ENCODE data around the gene ETV7. TPM values are rescaled to one million over a fixed set of nuclear protein-coding genes. Genes with fewer than 3 reads are reported as not detected.

The ETV7 gene
- polyA plus RNA-seq, 1 of the 3 experiments (the other 2 are of a cell fraction), result 0.39 TPM

- no peak overlapping the region for H3K4me3 ChIP-seq (ENCODE audit: low read depth in 2 of 2, low read length in 1 of 2)
- H3K27ac ChIP-seq (ENCODE audit: low read depth in 2 of 2, low read length in 1 of 2), result no peak overlapping the region
- peaks cover 0 to 6% of the 10 kb centered on the region in 2 experiments; a peak in 1 of 4 replicates for H3K4me1 ChIP-seq (ENCODE audit: control insufficient read depth in 1 of 2, insufficient read depth in 2 of 2, low read depth in 1 of 2, low read length in 1 of 2)
- H3K9me2 ChIP-seq, result no peaks in the 10 kb centered on the region
- H3K27me3 ChIP-seq (ENCODE audit: insufficient read depth), result peaks cover 12% of the 10 kb centered on the region; the same call in 1 of the 2 replicates
- H3K36me3 ChIP-seq (replicated peaks in 1 of 2; ENCODE audit: control insufficient read depth in 1 of 2, insufficient read depth in 2 of 2, low read length in 1 of 2), result no peaks in the 10 kb centered on the region
- H4K20me1 ChIP-seq (ENCODE audit: insufficient read depth), result no peaks in the 10 kb centered on the region
- H3K9ac ChIP-seq, result no peak overlapping the region
- POLR2A ChIA-PET, result no interaction called here
- WGBS (ENCODE audit: low lambda C conversion rate), result 78% methylated on average over 5 of the region's 5 CpGs
- TF ChIP-seq MEF2A (IDR thresholded peaks at IDR 0.05; ENCODE audit: borderline replicate concordance, low read depth) (no peak), ZBTB33 (IDR thresholded peaks at IDR 0.05; ENCODE audit: borderline replicate concordance, low read depth) (no peak), REST (IDR thresholded peaks at IDR 0.05; ENCODE audit: low read depth, low read length) (no peak), CTCF (IDR thresholded peaks at IDR 0.05) (no peak), NFIC (IDR thresholded peaks at IDR 0.05; ENCODE audit: borderline replicate concordance) (no peak), EP300 (IDR thresholded peaks at IDR 0.05; ENCODE audit: borderline replicate concordance in 1 of 2, low read depth in 1 of 2, low read length in 1 of 2) (no peak), TCF12 (IDR thresholded peaks at IDR 0.05) (no peak), TEAD4 (IDR thresholded peaks at IDR 0.05; ENCODE audit: borderline replicate concordance, insufficient read depth) (no peak), RFX5 (IDR thresholded peaks at IDR 0.05; ENCODE audit: low read length) (no peak), SIN3A (IDR thresholded peaks at IDR 0.05; ENCODE audit: borderline replicate concordance, low read depth, low read length) (no peak), SMC3 (IDR thresholded peaks at IDR 0.05; ENCODE audit: low read depth, low read length) (no peak), GABPA (IDR thresholded peaks at IDR 0.05; ENCODE audit: low read depth) (no peak), USF1 (IDR thresholded peaks at IDR 0.05; ENCODE audit: borderline replicate concordance, low read depth) (no peak), EZH2phosphoT487 (IDR thresholded peaks at IDR 0.05; ENCODE audit: borderline replicate concordance, low read depth) (no peak), MAX (IDR thresholded peaks at IDR 0.05; ENCODE audit: low read depth) (no peak), IRF3 (IDR thresholded peaks at IDR 0.05; ENCODE audit: low read depth, low read length) (no peak)
- H3K4me2 ChIP-seq, result no peak overlapping the region
- H3K79me2 ChIP-seq (ENCODE audit: insufficient read depth), result no peaks in the 10 kb centered on the region
- CTCF ChIA-PET, result interaction anchor here (0.9 to 9.3 kb wide), 2 partner anchors 8 to 40 kb away, joined by 4 to 69 read pairs; no protein-coding TSS in a partner anchor
- DNase-seq, result no peak
- H2AFZ ChIP-seq (ENCODE audit: low read depth), result no peak overlapping the region
- H3K9me3 ChIP-seq, result no peaks in the 10 kb centered on the region
- H3F3A ChIP-seq (replicated peaks; ENCODE audit: insufficient read depth), result no peaks in the 10 kb centered on the region
Measured at GRCh38 chr6:36343109-36343680, 44.3 kb downstream of the ETV7 start.
